GM12874 (cell line): ENCODE results near the gene ACAP2.

Experiments
- CTCF ChIP-seq: IDR thresholded peaks from 2 replicates; pipeline ENCODE4 v1.5.1; 2011; ENCODE audit warnings: low read depth, mild to moderate bottlenecking, control low read depth, low read length, moderate library complexity; ENCODE audit not compliant: insufficient read depth

The ACAP2 gene

DNA sequence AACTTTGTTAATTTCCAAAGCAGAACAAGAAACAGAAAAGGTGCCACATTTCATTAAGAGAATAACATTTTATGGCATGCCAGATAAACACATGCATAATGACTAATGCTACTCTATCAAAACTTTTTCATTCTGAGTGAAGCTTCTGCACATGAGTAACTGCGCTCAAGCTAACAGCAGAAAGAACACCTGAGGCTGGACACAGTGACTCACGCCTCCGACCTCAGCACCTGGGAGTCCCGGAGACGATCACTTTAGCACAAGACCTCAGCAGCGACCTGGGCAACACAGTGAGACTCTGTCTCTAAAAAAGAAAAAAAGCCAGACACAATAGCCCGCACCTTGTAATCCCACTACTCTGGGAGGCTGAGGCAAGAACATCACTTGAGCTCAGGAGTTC, 70.6 kb downstream of the ACAP2 start:
- no peak for TF ChIP-seq CTCF

DNA sequence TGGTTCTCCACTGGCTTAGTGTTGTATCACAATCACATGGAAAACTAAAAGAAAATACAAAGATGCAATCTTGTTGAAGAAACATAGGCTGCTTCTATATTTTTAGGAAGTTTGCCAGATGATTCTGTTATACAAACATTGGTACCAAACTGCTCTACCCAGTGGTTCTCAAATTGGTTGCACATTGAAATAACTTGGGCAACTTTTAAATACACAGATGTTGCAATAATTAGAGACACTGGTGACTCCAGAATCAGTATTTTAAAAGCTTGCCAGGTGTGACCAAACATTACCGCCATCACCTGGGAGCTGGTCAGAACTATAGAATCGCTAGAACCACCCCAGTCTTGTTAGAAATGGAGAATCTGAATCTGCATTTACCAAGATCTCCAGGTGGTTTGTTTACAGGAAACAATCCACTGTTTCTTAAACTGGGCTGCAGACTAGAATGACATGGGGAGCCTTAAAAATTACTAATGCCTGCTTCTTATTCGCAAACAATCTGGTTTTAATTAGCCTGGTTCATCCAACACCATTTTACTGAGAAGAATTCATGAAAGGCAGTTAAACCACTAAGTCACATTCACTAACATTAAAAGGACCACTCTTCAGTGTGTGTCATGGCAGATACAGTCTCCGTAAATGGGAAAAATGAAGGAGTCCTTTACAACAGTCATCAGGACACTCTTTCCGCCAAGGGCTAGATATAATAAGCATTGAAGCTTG, 76.5 kb downstream of the ACAP2 start:
- TF ChIP-seq CTCF = no peak

- no peak for TF ChIP-seq CTCF
Observed at GRCh38 chr3:195365371-195365770, 77.4 kb downstream of the ACAP2 start.

- no peak for TF ChIP-seq CTCF
Observed at GRCh38 chr3:195356151-195357086, 86.4 kb downstream of the ACAP2 start.

- TF ChIP-seq CTCF = no peak
Observed at GRCh38 chr3:195352895-195353488, 89.8 kb downstream of the ACAP2 start.

- TF ChIP-seq CTCF = no peak
Observed at GRCh38 chr3:195348426-195349115, 94.2 kb downstream of the ACAP2 start.

- TF ChIP-seq CTCF = no peak
Observed at GRCh38 chr3:195337747-195338146, 105.1 kb downstream of the ACAP2 start.
